ENCODE data around the gene STK10.
A peak's percentile ranks its signal among the peaks of the same experiment; 100 is the strongest.

STK10 gene

GRCh38 chr5:172005708-172006320 is 182.2 kb downstream of the STK10 start:
- ATAC-seq: peak; percentile 15

DNA sequence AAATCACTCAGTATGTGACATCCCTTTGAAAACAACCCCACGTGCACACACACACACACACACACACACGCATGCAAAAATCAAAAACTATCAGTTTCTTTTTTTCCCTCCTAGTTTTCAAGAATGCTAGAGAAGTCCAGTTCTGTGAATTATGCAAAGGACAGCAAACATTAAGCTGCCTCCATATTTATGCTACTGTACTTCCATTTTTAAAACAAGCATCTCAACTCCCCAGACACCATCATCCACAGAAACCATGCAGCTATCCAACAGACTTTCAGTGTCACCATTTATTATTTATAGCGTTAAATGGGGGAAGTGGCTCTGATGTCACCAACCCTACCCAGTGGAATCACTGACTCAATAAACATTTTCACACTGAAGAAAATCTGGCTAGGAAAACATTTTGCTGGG is 183.2 kb downstream of the STK10 start:
- TF ChIP-seq RARB (CRISPR knock-in tag; IDR thresholded peaks at IDR 0.05): no peak
- TF ChIP-seq TOX (CRISPR knock-in tag; IDR thresholded peaks at IDR 0.05; ENCODE audit: borderline replicate concordance): no peak
- no peak for TF ChIP-seq PPARA (CRISPR knock-in tag; IDR thresholded peaks at IDR 0.05; ENCODE audit: borderline replicate concordance)
- TF ChIP-seq, protein P1, sequence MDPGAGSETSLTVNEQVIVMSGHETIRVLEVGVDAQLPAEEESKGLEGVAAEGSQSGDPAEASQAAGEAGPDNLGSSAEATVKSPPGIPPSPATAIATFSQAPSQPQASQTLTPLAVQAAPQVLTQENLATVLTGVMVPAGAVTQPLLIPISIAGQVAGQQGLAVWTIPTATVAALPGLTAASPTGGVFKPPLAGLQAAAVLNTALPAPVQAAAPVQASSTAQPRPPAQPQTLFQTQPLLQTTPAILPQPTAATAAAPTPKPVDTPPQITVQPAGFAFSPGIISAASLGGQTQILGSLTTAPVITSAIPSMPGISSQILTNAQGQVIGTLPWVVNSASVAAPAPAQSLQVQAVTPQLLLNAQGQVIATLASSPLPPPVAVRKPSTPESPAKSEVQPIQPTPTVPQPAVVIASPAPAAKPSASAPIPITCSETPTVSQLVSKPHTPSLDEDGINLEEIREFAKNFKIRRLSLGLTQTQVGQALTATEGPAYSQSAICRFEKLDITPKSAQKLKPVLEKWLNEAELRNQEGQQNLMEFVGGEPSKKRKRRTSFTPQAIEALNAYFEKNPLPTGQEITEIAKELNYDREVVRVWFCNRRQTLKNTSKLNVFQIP (CRISPR knock-in tag; IDR thresholded peaks at IDR 0.05; ENCODE audit: borderline replicate concordance, low read depth): no peak
- no peak for TF ChIP-seq ZNF70 (CRISPR knock-in tag; IDR thresholded peaks at IDR 0.05)
- TF ChIP-seq ZC3H10 (CRISPR knock-in tag; IDR thresholded peaks at IDR 0.05): no peak
- no peak for TF ChIP-seq ESRRG (CRISPR knock-in tag; IDR thresholded peaks at IDR 0.05)
- no peak for ATAC-seq

More at GRCh38 chr5:172005708-172006320, 182.2 kb downstream of the STK10 start:
- TF ChIP-seq ESRRG (CRISPR knock-in tag; IDR thresholded peaks at IDR 0.05): no peak
- TF ChIP-seq, protein P2, sequence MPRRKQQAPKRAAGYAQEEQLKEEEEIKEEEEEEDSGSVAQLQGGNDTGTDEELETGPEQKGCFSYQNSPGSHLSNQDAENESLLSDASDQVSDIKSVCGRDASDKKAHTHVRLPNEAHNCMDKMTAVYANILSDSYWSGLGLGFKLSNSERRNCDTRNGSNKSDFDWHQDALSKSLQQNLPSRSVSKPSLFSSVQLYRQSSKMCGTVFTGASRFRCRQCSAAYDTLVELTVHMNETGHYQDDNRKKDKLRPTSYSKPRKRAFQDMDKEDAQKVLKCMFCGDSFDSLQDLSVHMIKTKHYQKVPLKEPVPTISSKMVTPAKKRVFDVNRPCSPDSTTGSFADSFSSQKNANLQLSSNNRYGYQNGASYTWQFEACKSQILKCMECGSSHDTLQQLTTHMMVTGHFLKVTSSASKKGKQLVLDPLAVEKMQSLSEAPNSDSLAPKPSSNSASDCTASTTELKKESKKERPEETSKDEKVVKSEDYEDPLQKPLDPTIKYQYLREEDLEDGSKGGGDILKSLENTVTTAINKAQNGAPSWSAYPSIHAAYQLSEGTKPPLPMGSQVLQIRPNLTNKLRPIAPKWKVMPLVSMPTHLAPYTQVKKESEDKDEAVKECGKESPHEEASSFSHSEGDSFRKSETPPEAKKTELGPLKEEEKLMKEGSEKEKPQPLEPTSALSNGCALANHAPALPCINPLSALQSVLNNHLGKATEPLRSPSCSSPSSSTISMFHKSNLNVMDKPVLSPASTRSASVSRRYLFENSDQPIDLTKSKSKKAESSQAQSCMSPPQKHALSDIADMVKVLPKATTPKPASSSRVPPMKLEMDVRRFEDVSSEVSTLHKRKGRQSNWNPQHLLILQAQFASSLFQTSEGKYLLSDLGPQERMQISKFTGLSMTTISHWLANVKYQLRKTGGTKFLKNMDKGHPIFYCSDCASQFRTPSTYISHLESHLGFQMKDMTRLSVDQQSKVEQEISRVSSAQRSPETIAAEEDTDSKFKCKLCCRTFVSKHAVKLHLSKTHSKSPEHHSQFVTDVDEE (CRISPR knock-in tag; IDR thresholded peaks at IDR 0.05): no peak
- no peak for TF ChIP-seq TOX (CRISPR knock-in tag; IDR thresholded peaks at IDR 0.05; ENCODE audit: borderline replicate concordance)
- TF ChIP-seq ZNF565 (CRISPR knock-in tag; conservative IDR thresholded peaks at IDR 0.05; ENCODE audit: low read depth): no peak
- TF ChIP-seq TCF4 (CRISPR knock-in tag; IDR thresholded peaks at IDR 0.05; ENCODE audit: borderline replicate concordance): no peak
- TF ChIP-seq, protein P3, sequence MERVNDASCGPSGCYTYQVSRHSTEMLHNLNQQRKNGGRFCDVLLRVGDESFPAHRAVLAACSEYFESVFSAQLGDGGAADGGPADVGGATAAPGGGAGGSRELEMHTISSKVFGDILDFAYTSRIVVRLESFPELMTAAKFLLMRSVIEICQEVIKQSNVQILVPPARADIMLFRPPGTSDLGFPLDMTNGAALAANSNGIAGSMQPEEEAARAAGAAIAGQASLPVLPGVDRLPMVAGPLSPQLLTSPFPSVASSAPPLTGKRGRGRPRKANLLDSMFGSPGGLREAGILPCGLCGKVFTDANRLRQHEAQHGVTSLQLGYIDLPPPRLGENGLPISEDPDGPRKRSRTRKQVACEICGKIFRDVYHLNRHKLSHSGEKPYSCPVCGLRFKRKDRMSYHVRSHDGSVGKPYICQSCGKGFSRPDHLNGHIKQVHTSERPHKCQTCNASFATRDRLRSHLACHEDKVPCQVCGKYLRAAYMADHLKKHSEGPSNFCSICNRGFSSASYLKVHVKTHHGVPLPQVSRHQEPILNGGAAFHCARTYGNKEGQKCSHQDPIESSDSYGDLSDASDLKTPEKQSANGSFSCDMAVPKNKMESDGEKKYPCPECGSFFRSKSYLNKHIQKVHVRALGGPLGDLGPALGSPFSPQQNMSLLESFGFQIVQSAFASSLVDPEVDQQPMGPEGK (CRISPR knock-in tag; IDR thresholded peaks at IDR 0.05; ENCODE audit: borderline replicate concordance): no peak
- no peak for TF ChIP-seq RARB (CRISPR knock-in tag; IDR thresholded peaks at IDR 0.05)
- no peak for TF ChIP-seq BACH2 (CRISPR knock-in tag; IDR thresholded peaks at IDR 0.05; ENCODE audit: borderline replicate concordance)
- no peak for TF ChIP-seq ZFP3 (CRISPR knock-in tag; IDR thresholded peaks at IDR 0.05)
- TF ChIP-seq ISL1 (CRISPR knock-in tag; IDR thresholded peaks at IDR 0.05): no peak
- no peak for TF ChIP-seq CREB5 (CRISPR knock-in tag; IDR thresholded peaks at IDR 0.05; ENCODE audit: low read depth)
- no peak for TF ChIP-seq ZC3H10 (CRISPR knock-in tag; IDR thresholded peaks at IDR 0.05)
- TF ChIP-seq ZNF70 (CRISPR knock-in tag; IDR thresholded peaks at IDR 0.05): no peak

DNA sequence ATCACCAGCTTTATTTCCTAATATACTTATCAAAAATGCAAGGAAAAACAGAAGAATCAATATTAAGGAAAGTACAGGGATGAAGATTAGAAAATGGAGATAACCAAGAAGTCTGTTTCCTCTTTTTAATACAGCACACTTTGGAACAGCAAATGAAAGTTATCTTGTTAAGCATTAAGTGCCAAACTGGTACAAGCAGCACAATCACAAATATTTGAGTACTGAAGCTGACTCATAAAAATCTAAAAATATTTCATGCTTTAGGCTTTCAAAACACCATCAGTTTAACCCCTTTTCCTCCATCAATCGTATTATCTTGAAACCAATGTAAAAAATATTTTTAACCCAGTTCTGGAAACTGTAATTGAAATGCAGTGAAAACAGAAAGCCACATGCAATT is 184.3 kb downstream of the STK10 start:
- no peak for ATAC-seq

GRCh38 chr5:172002840-172003512 is 185.0 kb downstream of the STK10 start:
- peak; percentile 29; the same call in 1 of the 2 replicates for TF ChIP-seq ISL1 (CRISPR knock-in tag; IDR thresholded peaks at IDR 0.05)
- TF ChIP-seq ZFP30 (CRISPR knock-in tag; IDR thresholded peaks at IDR 0.05): no peak
- TF ChIP-seq SNAI2 (CRISPR knock-in tag; IDR thresholded peaks at IDR 0.05): no peak
- no peak for ATAC-seq

More for the DNA sequence above, 184.3 kb downstream of the STK10 start:
- no peak for TF ChIP-seq TOX (CRISPR knock-in tag; IDR thresholded peaks at IDR 0.05; ENCODE audit: borderline replicate concordance)

GRCh38 chr5:172002310-172002709 is 185.7 kb downstream of the STK10 start:
- ATAC-seq: no peak
- no peak for TF ChIP-seq ISL1 (CRISPR knock-in tag; IDR thresholded peaks at IDR 0.05)
- no peak for TF ChIP-seq BACH2 (CRISPR knock-in tag; IDR thresholded peaks at IDR 0.05; ENCODE audit: borderline replicate concordance)
- TF ChIP-seq RARB (CRISPR knock-in tag; IDR thresholded peaks at IDR 0.05): no peak
- no peak for TF ChIP-seq PPARA (CRISPR knock-in tag; IDR thresholded peaks at IDR 0.05; ENCODE audit: borderline replicate concordance)
- TF ChIP-seq ZNF70 (CRISPR knock-in tag; IDR thresholded peaks at IDR 0.05): no peak
- TF ChIP-seq, protein P2 (CRISPR knock-in tag; IDR thresholded peaks at IDR 0.05): no peak
- TF ChIP-seq, protein P3 (CRISPR knock-in tag; IDR thresholded peaks at IDR 0.05; ENCODE audit: borderline replicate concordance): no peak
- no peak for TF ChIP-seq TOX (CRISPR knock-in tag; IDR thresholded peaks at IDR 0.05; ENCODE audit: borderline replicate concordance)
